AG04449 (cell line): ENCODE results near the gene ZFAND3.

Source experiments
- CTCF ChIA-PET: fragments of 350-600 bp; formaldehyde crosslinking; extraction: SDS; loops from one replicate; lab custom pipeline; 2021; ENCODE audit warnings: antibody characterized with exemption; lab: Yijun Ruan, JAX
- POLR2A ChIA-PET: fragments of 400-600, 350-600 bp; formaldehyde crosslinking; extraction: SDS; loops from one replicate; lab custom pipeline; 2020; ENCODE audit warnings: antibody characterized with exemption, inconsistent platforms; lab: Yijun Ruan, JAX
- DNase-seq: peaks from one replicate; pipeline ENCODE4 v3.0.0-alpha.2; 2010; ENCODE audit warnings: low read depth, low spot score
- H3K4me3 ChIP-seq: 2 replicates; pipeline ENCODE4 v1.5.1; 2011; ENCODE audit warnings: low read depth, mild to moderate bottlenecking, control low read depth, low read length
- TF ChIP-seq, protein P1 (sequence below): IDR thresholded peaks from one replicate; pipeline ENCODE4 v1.5.1; 2011; ENCODE audit warnings: mild to moderate bottlenecking, moderate library complexity, low read length, control low read depth, inconsistent platforms; ENCODE audit not compliant: insufficient read depth; ENCODE audit errors: missing control alignments

The ZFAND3 gene

DNA sequence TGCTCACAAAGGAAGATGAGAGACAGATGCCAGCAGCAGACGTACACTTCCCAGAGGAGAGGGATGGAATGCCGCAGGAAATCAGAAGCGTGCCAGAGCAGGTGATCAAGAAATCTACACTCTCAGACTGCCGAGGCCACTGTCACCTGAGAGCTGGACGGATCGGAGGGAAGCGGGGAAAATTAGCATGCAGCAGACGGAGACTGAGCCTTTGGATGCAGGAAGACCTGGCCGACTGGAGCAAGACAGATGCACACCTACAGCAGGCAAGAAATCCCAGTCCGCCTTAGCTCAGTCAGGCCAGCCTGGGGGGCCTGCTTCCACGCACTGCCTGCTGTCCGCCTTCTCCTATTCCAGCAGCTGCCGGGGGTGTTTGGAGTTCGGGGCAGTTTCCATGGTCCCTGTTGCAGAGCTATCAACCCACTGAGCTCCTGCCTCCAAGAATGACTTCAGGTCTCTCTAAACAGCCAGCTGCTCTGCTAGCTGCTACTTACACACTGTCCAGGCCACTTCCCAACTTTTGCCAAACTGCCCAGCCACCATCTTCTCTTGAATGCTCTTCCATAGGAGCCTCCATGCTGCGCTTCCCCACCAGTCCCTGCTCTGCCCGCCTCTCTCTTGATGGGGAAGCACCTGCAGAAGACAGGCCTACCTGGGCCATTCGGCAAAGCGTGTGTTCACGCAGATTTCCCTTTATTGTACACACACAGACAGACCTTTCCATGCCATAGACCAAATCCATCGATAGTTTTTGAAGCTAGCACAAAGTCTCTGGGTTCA is 368.5 kb downstream of the ZFAND3 start:
- ChIA-PET POLR2A (no interaction called here), CTCF (interaction anchor here (1.0 to 1.6 kb wide), 3 partner anchors 9 to 306 kb away, joined by 3 read pairs; no protein-coding TSS in a partner anchor)
- DNase-seq = no peak
- TF ChIP-seq, protein P1, sequence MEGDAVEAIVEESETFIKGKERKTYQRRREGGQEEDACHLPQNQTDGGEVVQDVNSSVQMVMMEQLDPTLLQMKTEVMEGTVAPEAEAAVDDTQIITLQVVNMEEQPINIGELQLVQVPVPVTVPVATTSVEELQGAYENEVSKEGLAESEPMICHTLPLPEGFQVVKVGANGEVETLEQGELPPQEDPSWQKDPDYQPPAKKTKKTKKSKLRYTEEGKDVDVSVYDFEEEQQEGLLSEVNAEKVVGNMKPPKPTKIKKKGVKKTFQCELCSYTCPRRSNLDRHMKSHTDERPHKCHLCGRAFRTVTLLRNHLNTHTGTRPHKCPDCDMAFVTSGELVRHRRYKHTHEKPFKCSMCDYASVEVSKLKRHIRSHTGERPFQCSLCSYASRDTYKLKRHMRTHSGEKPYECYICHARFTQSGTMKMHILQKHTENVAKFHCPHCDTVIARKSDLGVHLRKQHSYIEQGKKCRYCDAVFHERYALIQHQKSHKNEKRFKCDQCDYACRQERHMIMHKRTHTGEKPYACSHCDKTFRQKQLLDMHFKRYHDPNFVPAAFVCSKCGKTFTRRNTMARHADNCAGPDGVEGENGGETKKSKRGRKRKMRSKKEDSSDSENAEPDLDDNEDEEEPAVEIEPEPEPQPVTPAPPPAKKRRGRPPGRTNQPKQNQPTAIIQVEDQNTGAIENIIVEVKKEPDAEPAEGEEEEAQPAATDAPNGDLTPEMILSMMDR = no peak
- H3K4me3 ChIP-seq = no peak overlapping the region

DNA sequence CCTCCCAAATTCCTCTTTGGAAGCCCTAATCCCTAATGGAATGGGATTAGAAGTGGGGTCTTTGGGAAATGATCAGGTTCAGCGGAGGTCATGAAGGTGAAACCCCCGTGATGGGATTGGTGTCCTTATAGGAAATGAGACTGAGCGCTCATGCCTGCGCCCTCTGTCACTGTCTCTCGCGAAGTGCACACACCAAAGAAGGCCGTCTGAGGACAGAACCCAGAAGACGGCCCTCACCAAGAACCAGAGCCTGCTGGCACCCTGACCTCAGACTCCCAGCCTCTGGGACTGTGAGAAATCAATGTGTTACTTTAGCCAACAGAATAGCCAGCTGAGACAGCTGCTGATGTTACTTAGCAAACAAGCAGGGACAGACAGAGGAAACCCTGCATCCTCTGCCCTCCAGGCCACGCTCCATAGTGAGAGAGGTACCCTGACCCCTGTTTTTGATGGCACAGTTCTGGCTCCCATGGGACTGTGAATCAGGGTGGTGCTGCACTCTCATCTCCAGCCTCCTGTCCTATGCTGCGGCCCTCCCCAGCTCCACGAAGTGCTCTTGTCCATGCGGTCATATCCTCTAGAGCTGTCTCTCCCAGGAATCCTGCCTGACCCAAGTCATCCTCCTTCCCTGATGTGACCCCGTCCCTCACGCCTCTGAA is 369.3 kb downstream of the ZFAND3 start:
- ChIA-PET POLR2A (no interaction called here), CTCF (interaction anchor here (1.0 to 1.6 kb wide), 2 partner anchors 8 to 305 kb away, joined by 3 read pairs; no protein-coding TSS in a partner anchor)
- TF ChIP-seq, protein P1 = no peak
- no peak overlapping the region for H3K4me3 ChIP-seq
- no peak for DNase-seq

DNA sequence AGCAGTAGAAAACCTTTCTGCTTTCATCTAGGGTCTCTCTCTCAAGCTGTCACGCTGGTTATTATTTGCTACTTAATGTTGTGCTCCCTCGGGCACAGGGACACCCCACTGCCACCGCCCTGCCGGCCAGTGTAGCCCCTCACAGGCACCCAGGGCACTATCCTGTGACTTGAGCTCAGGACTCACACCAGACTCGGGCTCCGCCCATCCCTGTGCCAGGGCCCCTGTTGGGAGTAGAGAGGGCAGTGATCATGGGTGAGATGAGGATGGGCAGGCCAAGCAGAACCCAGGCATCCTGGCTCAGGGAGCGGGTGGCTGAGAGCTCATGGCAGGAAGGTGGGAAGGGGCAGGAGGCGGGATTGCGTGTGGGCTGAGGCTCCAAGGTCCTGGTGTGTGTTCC is 371.9 kb downstream of the ZFAND3 start:
- CTCF ChIA-PET = no interaction called here

DNA sequence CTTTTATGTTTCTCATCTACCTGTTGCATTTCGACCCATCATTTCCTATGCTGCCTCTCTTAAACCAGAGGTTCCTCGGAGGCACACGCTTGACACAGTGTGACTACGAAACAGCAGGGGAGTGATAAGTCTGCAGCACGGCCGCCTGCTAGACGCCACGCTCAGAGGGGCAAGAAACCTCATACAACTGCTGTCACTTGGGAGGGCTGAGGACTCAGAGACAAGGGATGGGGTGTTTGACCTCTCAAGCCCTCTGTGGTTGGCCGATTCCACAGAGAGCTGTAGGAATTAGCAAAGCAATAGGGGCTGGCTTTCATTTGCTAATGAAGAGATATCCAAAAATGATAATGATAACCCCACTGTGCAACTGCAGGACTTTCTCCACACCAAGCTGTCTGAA is 372.5 kb downstream of the ZFAND3 start:
- POLR2A ChIA-PET = no interaction called here
- DNase-seq = no peak
- TF ChIP-seq, protein P1 = no peak
- CTCF ChIA-PET = interaction anchor here (0.9 to 2.0 kb wide), 2 partner anchors 9 to 10 kb away, joined by 3 to 5 read pairs; no protein-coding TSS in a partner anchor
- no peak overlapping the region for H3K4me3 ChIP-seq

More for the DNA sequence above, 371.9 kb downstream of the ZFAND3 start:
- H3K4me3 ChIP-seq = no peak overlapping the region
- TF ChIP-seq, protein P1 = no peak
- no peak for DNase-seq
- POLR2A ChIA-PET = no interaction called here

DNA sequence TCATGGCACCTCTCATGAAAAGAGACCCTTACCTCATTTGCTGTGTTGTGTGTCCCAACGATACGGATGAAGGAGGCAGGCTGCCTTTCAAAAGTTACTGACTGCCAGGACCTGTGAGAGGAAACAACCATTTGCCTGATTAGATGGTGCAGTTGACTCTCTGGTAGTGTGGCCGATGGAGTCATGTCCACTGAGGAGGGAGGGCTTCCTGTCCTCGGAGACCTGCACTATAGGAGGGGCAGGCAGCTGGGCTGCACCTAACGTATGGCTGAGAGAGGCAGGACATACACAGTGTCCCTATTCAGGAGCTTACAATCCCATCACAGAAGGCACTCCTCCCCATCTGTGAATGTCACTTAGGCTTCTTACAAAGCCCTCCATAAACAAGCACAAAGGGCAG is 373.0 kb downstream of the ZFAND3 start:
- CTCF ChIA-PET = interaction anchor here (0.9 to 2.0 kb wide), 2 partner anchors 8 to 10 kb away, joined by 3 to 5 read pairs; no protein-coding TSS in a partner anchor
- TF ChIP-seq, protein P1 = no peak
- no peak overlapping the region for H3K4me3 ChIP-seq
- POLR2A ChIA-PET = no interaction called here
- DNase-seq = no peak

DNA sequence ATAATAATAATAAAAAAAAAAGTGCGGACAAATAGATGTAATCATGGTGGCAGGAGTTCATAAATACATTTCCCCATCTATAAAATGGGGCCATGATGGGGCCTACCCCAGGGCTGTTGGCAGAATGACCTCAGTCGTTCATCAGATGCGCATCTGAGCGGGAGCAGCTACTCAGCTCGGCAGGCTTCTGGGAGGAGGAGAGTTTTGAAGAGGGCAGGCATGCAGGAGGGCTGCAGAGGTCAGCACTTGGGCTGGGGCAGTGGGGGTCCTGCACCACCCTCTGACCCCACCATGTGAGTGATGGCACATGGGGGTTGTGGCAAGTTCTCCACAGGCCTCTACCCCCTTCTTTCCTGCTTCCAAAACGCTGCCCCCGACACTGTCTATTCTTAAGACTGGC is 373.5 kb downstream of the ZFAND3 start:
- DNase-seq = no peak
- no peak overlapping the region for H3K4me3 ChIP-seq
- ChIA-PET CTCF (interaction anchor here (2.0 kb wide), 1 partner anchor 9 kb away, joined by 5 read pairs; no protein-coding TSS in a partner anchor), POLR2A (no interaction called here)
- TF ChIP-seq, protein P1 = no peak
